H9 (cell line): ENCODE data around the gene S100A2. TPM values are rescaled to one million over a fixed set of nuclear protein-coding genes. Genes with fewer than 3 reads are reported as not detected.
A peak's percentile ranks its signal among the peaks of the same experiment; 100 is the strongest.

Experiments
- DNase-seq: peaks from one replicate; pipeline ENCODE4 v3.0.0-alpha.2; 2017
- H2AFZ ChIP-seq: one replicate; pipeline ENCODE4 v1.6.1; 2013; ENCODE audit warnings: mild to moderate bottlenecking, low read length, control low read depth, moderate library complexity
- H2AK5ac ChIP-seq: 2 replicates; pipeline ENCODE4 v1.6.1; 2013; ENCODE audit warnings: low read length, control low read depth, mixed read lengths; ENCODE audit not compliant: insufficient read length
- H2BK120ac ChIP-seq: one replicate; pipeline ENCODE4 v1.6.1; 2013; ENCODE audit warnings: low read depth, mild to moderate bottlenecking, low read length, control low read depth, inconsistent platforms; ENCODE audit not compliant: poor library complexity, severe bottlenecking
- H2BK12ac ChIP-seq: 2 replicates; pipeline ENCODE4 v1.6.1; 2013; ENCODE audit warnings: low read length, control low read depth, mixed read lengths, low read depth; ENCODE audit not compliant: insufficient read length
- H2BK15ac ChIP-seq: 2 replicates; pipeline ENCODE4 v1.6.1; 2013; ENCODE audit warnings: low read depth, low read length, control low read depth
- H2BK20ac ChIP-seq: one replicate; pipeline ENCODE4 v1.6.1; 2013; ENCODE audit warnings: low read depth, mild to moderate bottlenecking, low read length, control low read depth, inconsistent platforms; ENCODE audit not compliant: poor library complexity, severe bottlenecking
- H2BK5ac ChIP-seq: 2 replicates; pipeline ENCODE4 v1.6.1; 2013; ENCODE audit warnings: low read length, control low read depth, mixed read lengths; ENCODE audit not compliant: insufficient read length
- H3K14ac ChIP-seq: 2 replicates; pipeline ENCODE4 v1.6.1; 2013; ENCODE audit warnings: low read length, control low read depth; ENCODE audit not compliant: insufficient read depth
- H3K18ac ChIP-seq: 2 replicates; pipeline ENCODE4 v1.6.1; 2013; ENCODE audit warnings: low read depth, mild to moderate bottlenecking, mixed read lengths, low read length, control low read depth; ENCODE audit not compliant: insufficient read length
- H3K23ac ChIP-seq: 2 replicates; pipeline ENCODE4 v1.6.1; 2013; ENCODE audit warnings: low read length, control low read depth, mixed read lengths, low read depth; ENCODE audit not compliant: insufficient read length
- H3K23me2 ChIP-seq: 2 replicates; pipeline ENCODE4 v1.6.1; 2013; ENCODE audit warnings: low read depth, mild to moderate bottlenecking, mixed read lengths, low read length, control low read depth; ENCODE audit not compliant: insufficient read length, poor library complexity, severe bottlenecking
- H3K27ac ChIP-seq: 2 replicates; pipeline ENCODE4 v1.5.1; 2013; ENCODE audit warnings: low read length, control low read depth, mixed read lengths, low read depth; ENCODE audit not compliant: insufficient read length
- H3K27me3 ChIP-seq: 2 replicates; pipeline ENCODE4 v1.6.1; 2013; ENCODE audit warnings: low read length, control low read depth, inconsistent platforms; ENCODE audit not compliant: insufficient read depth
- H3K4ac ChIP-seq: 2 replicates; pipeline ENCODE4 v1.6.1; 2013; ENCODE audit warnings: low read depth, mild to moderate bottlenecking, control low read depth, inconsistent platforms, low read length, moderate library complexity
- H3K4me1 ChIP-seq: 2 replicates; pipeline ENCODE4 v1.6.1; 2013; ENCODE audit warnings: low read length, control low read depth, inconsistent platforms; ENCODE audit not compliant: insufficient read depth
- H3K4me2 ChIP-seq: 2 replicates; pipeline ENCODE4 v1.6.1; 2013; ENCODE audit warnings: low read length, control low read depth, mixed read lengths; ENCODE audit not compliant: insufficient read length, insufficient read depth
- H3K56ac ChIP-seq: 2 replicates; pipeline ENCODE4 v1.6.1; 2013; ENCODE audit warnings: low read depth, mild to moderate bottlenecking, mixed read lengths, low read length, control low read depth; ENCODE audit not compliant: insufficient read length
- H3K79me1 ChIP-seq: 2 replicates; pipeline ENCODE4 v1.6.1; 2013; ENCODE audit warnings: low read depth, mild to moderate bottlenecking, moderate library complexity, low read length, control low read depth, inconsistent platforms; ENCODE audit not compliant: insufficient read depth, poor library complexity, severe bottlenecking
- H3K79me2 ChIP-seq: 2 replicates; pipeline ENCODE4 v1.6.1; 2013; ENCODE audit warnings: low read length, control low read depth, inconsistent platforms; ENCODE audit not compliant: insufficient read depth
- H3K9ac ChIP-seq: 2 replicates; pipeline ENCODE4 v1.6.1; 2013; ENCODE audit warnings: low read length, control low read depth, mixed read lengths; ENCODE audit not compliant: insufficient read length; ENCODE audit errors: extremely low read depth
- H3K9me3 ChIP-seq: one replicate; pipeline ENCODE4 v1.6.1; 2013; ENCODE audit warnings: low read depth, low read length, inconsistent platforms; ENCODE audit not compliant: control insufficient read depth
- H3T11ph ChIP-seq: one replicate; pipeline ENCODE4 v1.6.1; 2013; ENCODE audit warnings: mild to moderate bottlenecking, low read length, control low read depth, inconsistent platforms
- H4K20me1 ChIP-seq: one replicate; pipeline ENCODE4 v1.6.1; 2013; ENCODE audit not compliant: control insufficient read depth, insufficient read length, insufficient read depth
- H4K5ac ChIP-seq: 2 replicates; pipeline ENCODE4 v1.6.1; 2013; ENCODE audit warnings: low read depth, mild to moderate bottlenecking, mixed read lengths, low read length, control low read depth; ENCODE audit not compliant: insufficient read length
- H4K8ac ChIP-seq: replicated peaks from 2 replicates; pipeline ENCODE4 v1.6.1; 2013; ENCODE audit warnings: low read length, control low read depth, mixed read lengths, low read depth; ENCODE audit not compliant: insufficient read length
- H4K91ac ChIP-seq: 2 replicates; pipeline ENCODE4 v1.6.1; 2013; ENCODE audit warnings: low read depth, mild to moderate bottlenecking, moderate library complexity, mixed read lengths, low read length, control low read depth; ENCODE audit not compliant: insufficient read length
- H3K27ac Mint-ChIP-seq, 3 experiments: 2 replicates in 2 of 3; 3 replicates in 1 of 3; pipeline ENCODE4 v1.8.0; 2020 to 2021; ENCODE audit warnings: mixed read lengths in 3 of 3, mild to moderate bottlenecking in 1 of 3, moderate library complexity in 1 of 3
- H3K27me3 Mint-ChIP-seq: 2 replicates; pipeline ENCODE4 v1.8.0; 2021; ENCODE audit warnings: low read depth, mild to moderate bottlenecking, moderate library complexity, mixed read lengths
- H3K36me3 Mint-ChIP-seq, 3 experiments: 2 replicates in 2 of 3; 3 replicates in 1 of 3; pipeline ENCODE4 v1.8.0; 2020 to 2021; ENCODE audit warnings: low read depth in 3 of 3, mixed read lengths in 3 of 3; ENCODE audit not compliant: insufficient read depth in 1 of 3
- H3K4me1 Mint-ChIP-seq, 2 experiments: 2 replicates each; pipeline ENCODE4 v1.8.0; 2020; ENCODE audit warnings: mixed read lengths in 2 of 2
- H3K4me3 Mint-ChIP-seq, 2 experiments: 2 replicates in 1 of 2; 3 replicates in 1 of 2; pipeline ENCODE4 v1.8.0; 2020 to 2021; ENCODE audit warnings: mild to moderate bottlenecking in 2 of 2, mixed read lengths in 2 of 2, moderate library complexity in 1 of 2
- H3K9me3 Mint-ChIP-seq, 2 experiments: 2 replicates in 1 of 2; 3 replicates in 1 of 2; pipeline ENCODE4 v1.8.0; 2020; ENCODE audit warnings: mild to moderate bottlenecking in 2 of 2, mixed read lengths in 2 of 2, moderate library complexity in 1 of 2
- WGBS: extraction: QIAGEN DNeasy Blood & Tissue Kit; methylation state at CpG from one replicate; pipeline ENCODE4 v1.1.7; 2013; ENCODE audit warnings: missing lambda C conversion rate, low lambda C conversion rate, mixed read lengths; ENCODE audit not compliant: insufficient read length; ENCODE audit errors: extremely low coverage; 5-methylcytosine and 5-hydroxymethylcytosine counted together
- total RNA-seq: library from RNA; stranded (reverse); gene quantifications from 2 replicates; pipeline ENCODE4 v1.2.1, GENCODE V29; 2021
- TF ChIP-seq, protein P1 (sequence below): fragments of 200-600 bp; sonication (generic); conservative IDR thresholded peaks from 3 replicates; pipeline ENCODE4 v1.8.0; 2021; ENCODE audit warnings: antibody characterized with exemption, mild to moderate bottlenecking

Gene S100A2
- total RNA-seq, 1 experiment from 2014 or later = 0.57 TPM

DNA sequence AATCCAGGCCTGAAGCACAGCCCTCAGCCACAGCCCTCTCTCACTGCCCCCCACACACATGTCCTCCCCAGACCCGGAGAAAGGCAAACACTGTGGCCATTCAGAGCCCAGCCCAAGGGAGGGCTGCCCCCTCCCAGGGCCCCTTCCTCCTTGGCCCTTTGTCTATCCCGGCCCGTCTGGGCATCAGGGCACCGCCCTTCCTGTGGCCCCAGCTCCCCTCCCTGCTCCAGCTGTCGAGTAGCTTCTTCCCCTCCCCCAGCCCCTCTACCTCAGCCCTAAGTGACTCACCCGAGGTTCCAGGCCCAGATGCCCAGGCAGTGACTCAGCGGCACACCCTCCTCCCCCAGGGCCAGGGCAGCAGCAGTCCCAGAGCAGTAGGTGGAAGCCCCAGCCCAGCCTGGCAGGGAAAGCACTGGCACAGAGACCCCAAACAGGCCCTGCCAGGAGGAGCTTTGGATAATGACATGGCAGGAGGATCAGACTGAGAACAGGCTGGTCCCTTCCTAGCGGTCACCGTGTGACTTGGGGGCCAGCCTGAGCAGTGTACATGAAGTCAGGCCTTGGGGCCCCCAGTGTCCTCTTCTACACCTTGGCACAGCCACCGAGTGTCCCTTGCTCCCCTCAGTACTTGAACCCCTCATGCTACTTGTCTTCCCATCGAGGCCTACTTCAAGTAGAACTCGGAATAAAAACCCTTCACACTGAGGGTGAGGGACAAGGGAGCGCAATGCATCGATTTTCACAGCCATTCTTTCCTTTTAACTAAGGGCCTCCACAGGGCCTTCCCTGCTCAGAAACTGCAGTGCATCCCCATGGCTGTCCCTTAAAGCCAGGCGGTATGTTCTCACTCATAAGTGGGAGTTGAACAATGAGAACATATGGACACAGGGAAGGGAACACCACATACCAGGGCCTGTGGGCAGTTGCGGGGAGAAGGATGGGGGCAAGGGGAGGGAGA, 1.0 kb upstream of the S100A2 start:
- Mint-ChIP-seq H3K4me3 (peak overlapping the region in 1 of 2 experiments; percentile 34; a peak in 1 of 5 replicates), H3K4me1 (peaks cover 33 to 35% of the 10 kb centered on the region in 2 experiments), H3K27me3 (peaks cover 15% of the 10 kb centered on the region), H3K36me3 (no peaks in the 10 kb centered on the region), H3K27ac (peak overlapping the region; percentile 51 to 97 (median 76); a peak in 3 of 7 replicates), H3K9me3 (no peaks in the 10 kb centered on the region)
- no peak overlapping the region for H3K23ac ChIP-seq
- H3K23me2 ChIP-seq = no peaks in the 10 kb centered on the region
- H3K9ac ChIP-seq = no peak overlapping the region
- H3K27ac ChIP-seq = no peak overlapping the region
- WGBS = no CpG with 5 or more reads among the region's 16 CpGs
- H3K4me2 ChIP-seq = no peak overlapping the region
- H2BK5ac ChIP-seq = no peak overlapping the region
- peak overlapping the region; percentile 78 for H3K18ac ChIP-seq
- peak overlapping the region; percentile 85 for H3K14ac ChIP-seq
- no peak overlapping the region for H2AFZ ChIP-seq
- H3K9me3 ChIP-seq = no peaks in the 10 kb centered on the region
- H4K5ac ChIP-seq = no peak overlapping the region
- H2AK5ac ChIP-seq = no peak overlapping the region
- H3K56ac ChIP-seq = no peak overlapping the region
- TF ChIP-seq, protein P1, sequence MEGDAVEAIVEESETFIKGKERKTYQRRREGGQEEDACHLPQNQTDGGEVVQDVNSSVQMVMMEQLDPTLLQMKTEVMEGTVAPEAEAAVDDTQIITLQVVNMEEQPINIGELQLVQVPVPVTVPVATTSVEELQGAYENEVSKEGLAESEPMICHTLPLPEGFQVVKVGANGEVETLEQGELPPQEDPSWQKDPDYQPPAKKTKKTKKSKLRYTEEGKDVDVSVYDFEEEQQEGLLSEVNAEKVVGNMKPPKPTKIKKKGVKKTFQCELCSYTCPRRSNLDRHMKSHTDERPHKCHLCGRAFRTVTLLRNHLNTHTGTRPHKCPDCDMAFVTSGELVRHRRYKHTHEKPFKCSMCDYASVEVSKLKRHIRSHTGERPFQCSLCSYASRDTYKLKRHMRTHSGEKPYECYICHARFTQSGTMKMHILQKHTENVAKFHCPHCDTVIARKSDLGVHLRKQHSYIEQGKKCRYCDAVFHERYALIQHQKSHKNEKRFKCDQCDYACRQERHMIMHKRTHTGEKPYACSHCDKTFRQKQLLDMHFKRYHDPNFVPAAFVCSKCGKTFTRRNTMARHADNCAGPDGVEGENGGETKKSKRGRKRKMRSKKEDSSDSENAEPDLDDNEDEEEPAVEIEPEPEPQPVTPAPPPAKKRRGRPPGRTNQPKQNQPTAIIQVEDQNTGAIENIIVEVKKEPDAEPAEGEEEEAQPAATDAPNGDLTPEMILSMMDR = no peak
- peak; percentile 97 for DNase-seq
- no peak overlapping the region for H2BK20ac ChIP-seq
- peaks cover 7% of the 10 kb centered on the region; the same call in 1 of the 2 replicates for H3K4me1 ChIP-seq
- H3T11ph ChIP-seq = no peak overlapping the region
- H2BK120ac ChIP-seq = peak overlapping the region; percentile 39
- no peaks in the 10 kb centered on the region for H3K79me2 ChIP-seq
- H2BK15ac ChIP-seq = no peak overlapping the region
- peaks cover 3% of the 10 kb centered on the region for H4K20me1 ChIP-seq
- no peak overlapping the region for H3K4ac ChIP-seq
- peak overlapping the region; percentile 46 for H2BK12ac ChIP-seq
- H3K79me1 ChIP-seq = no peaks in the 10 kb centered on the region
- H4K91ac ChIP-seq = no peak overlapping the region
- no peak overlapping the region for H4K8ac ChIP-seq
- no peaks in the 10 kb centered on the region for H3K27me3 ChIP-seq
